ENCODE results near the gene NXNL2.
A peak's percentile ranks its signal among the peaks of the same experiment; 100 is the strongest.

The NXNL2 gene

GRCh38 chr9:88534456-88535225 lies at the start of gene NXNL2:
Gene NXNL2, plus strand, starts transcription at chr9:88535178. Its CDS starts 257 bp downstream, at chr9:88535435.
- peak; percentile 91 for DNase-seq

- peak; percentile 35 for DNase-seq
Measured at GRCh38 chr9:88488166-88488565, 46.8 kb upstream of the NXNL2 start.

- no peak for DNase-seq
Measured at GRCh38 chr9:88494983-88495721, 39.8 kb upstream of the NXNL2 start.

- no peak for DNase-seq
Measured at GRCh38 chr9:88497224-88497623, 37.8 kb upstream of the NXNL2 start.

GRCh38 chr9:88498880-88499279 lies 36.1 kb upstream of the NXNL2 start:
- DNase-seq = no peak

- DNase-seq = no peak
Measured at GRCh38 chr9:88501086-88501485, 33.9 kb upstream of the NXNL2 start.

- DNase-seq = no peak
Measured at GRCh38 chr9:88502552-88503034, 32.4 kb upstream of the NXNL2 start.

GRCh38 chr9:88503081-88503844 lies 31.7 kb upstream of the NXNL2 start:
- DNase-seq = no peak

- DNase-seq = no peak
Measured at GRCh38 chr9:88503845-88504764, 30.9 kb upstream of the NXNL2 start.

GRCh38 chr9:88508326-88508725 lies 26.7 kb upstream of the NXNL2 start:
- peak; percentile 22 for DNase-seq

GRCh38 chr9:88511906-88512305 lies 23.1 kb upstream of the NXNL2 start:
- no peak for DNase-seq

- DNase-seq = no peak
Measured at GRCh38 chr9:88514247-88514646, 20.7 kb upstream of the NXNL2 start.

- no peak for DNase-seq
Measured at GRCh38 chr9:88521308-88521707, 13.7 kb upstream of the NXNL2 start.

GRCh38 chr9:88522360-88522759 lies 12.6 kb upstream of the NXNL2 start:
- DNase-seq = no peak

- peak; percentile 88 for DNase-seq
Measured at GRCh38 chr9:88523056-88523455, 11.9 kb upstream of the NXNL2 start.

- DNase-seq = no peak
Measured at GRCh38 chr9:88524911-88525310, 10.1 kb upstream of the NXNL2 start.

GRCh38 chr9:88527618-88528017 lies 7.4 kb upstream of the NXNL2 start:
- no peak for DNase-seq

- no peak for DNase-seq
Measured at GRCh38 chr9:88528080-88528790, 6.7 kb upstream of the NXNL2 start.

- DNase-seq = peak; percentile 18
Measured at GRCh38 chr9:88529496-88529895, 5.5 kb upstream of the NXNL2 start.

- peak; percentile 88 for DNase-seq
Measured at GRCh38 chr9:88530051-88530450, 4.9 kb upstream of the NXNL2 start.

- peak; percentile 83 for DNase-seq
Measured at GRCh38 chr9:88531920-88532698, 2.9 kb upstream of the NXNL2 start.
